ENCODE data around the gene ZBTB7C.

The ZBTB7C gene

GRCh38 chr18:48159816-48160215 lies 249.4 kb downstream of the ZBTB7C start:
- DNase-seq (ENCODE audit: insufficient read length, low spot score) = no peak
- no peak for FAIRE-seq
- no peak for TF ChIP-seq POU2F2 (IDR thresholded peaks at IDR 0.05; ENCODE audit: low read depth, low read length)
- TF ChIP-seq SPI1 (IDR thresholded peaks at IDR 0.05; ENCODE audit: low read depth, low read length) = no peak

GRCh38 chr18:48158721-48159120 lies 250.5 kb downstream of the ZBTB7C start:
- TF ChIP-seq TAF1 (IDR thresholded peaks at IDR 0.05; ENCODE audit: low read depth, low read length) = no peak
- TF ChIP-seq POLR2AphosphoS5 (IDR thresholded peaks at IDR 0.05; ENCODE audit: low read depth, low read length) = no peak
- no peak for TF ChIP-seq PAX5 (IDR thresholded peaks at IDR 0.05; ENCODE audit: insufficient read depth, low read length, severe bottlenecking)
- no peak for TF ChIP-seq POU2F2 (IDR thresholded peaks at IDR 0.05; ENCODE audit: low read depth, low read length)
- TF ChIP-seq POLR2A (IDR thresholded peaks at IDR 0.05; ENCODE audit: low read depth, low read length) = no peak
- no peak for TF ChIP-seq SPI1 (IDR thresholded peaks at IDR 0.05; ENCODE audit: low read depth, low read length)
- DNase-seq (ENCODE audit: insufficient read length, low spot score) (no peak), FAIRE-seq (no peak)

- TF ChIP-seq POLR2AphosphoS5 (IDR thresholded peaks at IDR 0.05; ENCODE audit: low read depth, low read length) (no peak), TAF1 (IDR thresholded peaks at IDR 0.05; ENCODE audit: low read depth, low read length) (no peak), POLR2A (IDR thresholded peaks at IDR 0.05; ENCODE audit: low read depth, low read length) (no peak), SPI1 (IDR thresholded peaks at IDR 0.05; ENCODE audit: low read depth, low read length) (no peak), POU2F2 (IDR thresholded peaks at IDR 0.05; ENCODE audit: low read depth, low read length) (no peak), PAX5 (IDR thresholded peaks at IDR 0.05; ENCODE audit: insufficient read depth, low read length, severe bottlenecking) (no peak)
- no peak for DNase-seq (ENCODE audit: insufficient read length, low spot score)
- no peak for FAIRE-seq
These were observed 251.2 kb downstream of the ZBTB7C start for GRCh38 chr18:48157956-48158355.

- TF ChIP-seq SPI1 (IDR thresholded peaks at IDR 0.05; ENCODE audit: low read depth, low read length) (no peak), POLR2AphosphoS5 (IDR thresholded peaks at IDR 0.05; ENCODE audit: low read depth, low read length) (no peak), POLR2A (IDR thresholded peaks at IDR 0.05; ENCODE audit: low read depth, low read length) (no peak), PAX5 (IDR thresholded peaks at IDR 0.05; ENCODE audit: insufficient read depth, low read length, severe bottlenecking) (no peak), TAF1 (IDR thresholded peaks at IDR 0.05; ENCODE audit: low read depth, low read length) (no peak), POU2F2 (IDR thresholded peaks at IDR 0.05; ENCODE audit: low read depth, low read length) (no peak)
- DNase-seq (ENCODE audit: insufficient read length, low spot score) (no peak), FAIRE-seq (no peak)
These were observed 253.3 kb downstream of the ZBTB7C start for GRCh38 chr18:48155856-48156255.

GRCh38 chr18:48154828-48155227 lies 254.4 kb downstream of the ZBTB7C start:
- TF ChIP-seq POU2F2 (IDR thresholded peaks at IDR 0.05; ENCODE audit: low read depth, low read length) = no peak
- no peak for TF ChIP-seq POLR2AphosphoS5 (IDR thresholded peaks at IDR 0.05; ENCODE audit: low read depth, low read length)
- TF ChIP-seq SPI1 (IDR thresholded peaks at IDR 0.05; ENCODE audit: low read depth, low read length) = no peak
- no peak for TF ChIP-seq POLR2A (IDR thresholded peaks at IDR 0.05; ENCODE audit: low read depth, low read length)
- TF ChIP-seq PAX5 (IDR thresholded peaks at IDR 0.05; ENCODE audit: insufficient read depth, low read length, severe bottlenecking) = no peak
- no peak for TF ChIP-seq TAF1 (IDR thresholded peaks at IDR 0.05; ENCODE audit: low read depth, low read length)
- FAIRE-seq (no peak), DNase-seq (ENCODE audit: insufficient read length, low spot score) (no peak)

- DNase-seq (ENCODE audit: insufficient read length, low spot score) (no peak), FAIRE-seq (no peak)
These were observed 255.3 kb downstream of the ZBTB7C start for GRCh38 chr18:48153613-48154481.

GRCh38 chr18:48152549-48152948 lies 256.6 kb downstream of the ZBTB7C start:
- FAIRE-seq = no peak
- TF ChIP-seq SPI1 (IDR thresholded peaks at IDR 0.05; ENCODE audit: low read depth, low read length) (no peak), PAX5 (IDR thresholded peaks at IDR 0.05; ENCODE audit: insufficient read depth, low read length, severe bottlenecking) (no peak), POLR2AphosphoS5 (IDR thresholded peaks at IDR 0.05; ENCODE audit: low read depth, low read length) (no peak), TAF1 (IDR thresholded peaks at IDR 0.05; ENCODE audit: low read depth, low read length) (no peak), POLR2A (IDR thresholded peaks at IDR 0.05; ENCODE audit: low read depth, low read length) (no peak), POU2F2 (IDR thresholded peaks at IDR 0.05; ENCODE audit: low read depth, low read length) (no peak)
- no peak for DNase-seq (ENCODE audit: insufficient read length, low spot score)

More at GRCh38 chr18:48153613-48154481, 255.3 kb downstream of the ZBTB7C start:
- no peak for TF ChIP-seq TAF1 (IDR thresholded peaks at IDR 0.05; ENCODE audit: low read depth, low read length)

GRCh38 chr18:48151421-48152065 lies 257.6 kb downstream of the ZBTB7C start:
- DNase-seq (ENCODE audit: insufficient read length, low spot score) (no peak), FAIRE-seq (no peak)
- no peak for TF ChIP-seq SPI1 (IDR thresholded peaks at IDR 0.05; ENCODE audit: low read depth, low read length)
- TF ChIP-seq PAX5 (IDR thresholded peaks at IDR 0.05; ENCODE audit: insufficient read depth, low read length, severe bottlenecking) = no peak
- no peak for TF ChIP-seq TAF1 (IDR thresholded peaks at IDR 0.05; ENCODE audit: low read depth, low read length)
- no peak for TF ChIP-seq POLR2AphosphoS5 (IDR thresholded peaks at IDR 0.05; ENCODE audit: low read depth, low read length)
- TF ChIP-seq POLR2A (IDR thresholded peaks at IDR 0.05; ENCODE audit: low read depth, low read length) = no peak
- no peak for TF ChIP-seq POU2F2 (IDR thresholded peaks at IDR 0.05; ENCODE audit: low read depth, low read length)

GRCh38 chr18:48149020-48149685 lies 260.0 kb downstream of the ZBTB7C start:
- DNase-seq (ENCODE audit: insufficient read length, low spot score) (no peak), FAIRE-seq (no peak)
- no peak for TF ChIP-seq TAF1 (IDR thresholded peaks at IDR 0.05; ENCODE audit: low read depth, low read length)
- no peak for TF ChIP-seq PAX5 (IDR thresholded peaks at IDR 0.05; ENCODE audit: insufficient read depth, low read length, severe bottlenecking)

Measured in GM12891 (cell line).